VCaP (cell line): ENCODE measurements around the gene PARD3B.

Experiments used
- H3K27ac ChIP-seq: fragments of 450-650 bp; 2 replicates; pipeline ENCODE4 v1.5.1; 2017
- TF ChIP-seq, protein P1 (sequence below): fragments of 450-650 bp; conservative IDR thresholded peaks from 2 replicates; pipeline ENCODE4 v1.5.1; 2017; ENCODE audit warnings: mild to moderate bottlenecking, moderate library complexity

Gene PARD3B

DNA sequence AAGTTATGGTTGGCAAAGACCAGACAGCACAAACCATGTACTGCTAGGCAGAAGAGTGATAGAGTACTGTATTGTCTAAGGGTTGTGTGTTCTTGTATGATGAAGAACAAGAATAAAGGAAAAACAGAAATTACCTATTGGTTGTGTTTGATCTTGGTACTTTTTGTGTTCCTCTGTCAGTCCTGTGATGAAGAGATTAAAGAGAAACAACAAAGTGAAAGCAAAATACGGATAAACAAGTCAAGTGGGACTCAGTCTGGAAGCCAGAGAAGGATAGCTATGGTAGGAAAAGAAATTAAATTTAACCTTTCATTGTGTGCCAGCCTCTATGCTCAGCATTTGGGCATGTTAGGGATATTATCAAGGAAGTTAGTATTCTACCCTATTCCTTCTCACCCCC lies 413.1 kb downstream of the PARD3B start:
- H3K27ac ChIP-seq, result no peak overlapping the region
- TF ChIP-seq, protein P1, sequence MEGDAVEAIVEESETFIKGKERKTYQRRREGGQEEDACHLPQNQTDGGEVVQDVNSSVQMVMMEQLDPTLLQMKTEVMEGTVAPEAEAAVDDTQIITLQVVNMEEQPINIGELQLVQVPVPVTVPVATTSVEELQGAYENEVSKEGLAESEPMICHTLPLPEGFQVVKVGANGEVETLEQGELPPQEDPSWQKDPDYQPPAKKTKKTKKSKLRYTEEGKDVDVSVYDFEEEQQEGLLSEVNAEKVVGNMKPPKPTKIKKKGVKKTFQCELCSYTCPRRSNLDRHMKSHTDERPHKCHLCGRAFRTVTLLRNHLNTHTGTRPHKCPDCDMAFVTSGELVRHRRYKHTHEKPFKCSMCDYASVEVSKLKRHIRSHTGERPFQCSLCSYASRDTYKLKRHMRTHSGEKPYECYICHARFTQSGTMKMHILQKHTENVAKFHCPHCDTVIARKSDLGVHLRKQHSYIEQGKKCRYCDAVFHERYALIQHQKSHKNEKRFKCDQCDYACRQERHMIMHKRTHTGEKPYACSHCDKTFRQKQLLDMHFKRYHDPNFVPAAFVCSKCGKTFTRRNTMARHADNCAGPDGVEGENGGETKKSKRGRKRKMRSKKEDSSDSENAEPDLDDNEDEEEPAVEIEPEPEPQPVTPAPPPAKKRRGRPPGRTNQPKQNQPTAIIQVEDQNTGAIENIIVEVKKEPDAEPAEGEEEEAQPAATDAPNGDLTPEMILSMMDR, result no peak

DNA sequence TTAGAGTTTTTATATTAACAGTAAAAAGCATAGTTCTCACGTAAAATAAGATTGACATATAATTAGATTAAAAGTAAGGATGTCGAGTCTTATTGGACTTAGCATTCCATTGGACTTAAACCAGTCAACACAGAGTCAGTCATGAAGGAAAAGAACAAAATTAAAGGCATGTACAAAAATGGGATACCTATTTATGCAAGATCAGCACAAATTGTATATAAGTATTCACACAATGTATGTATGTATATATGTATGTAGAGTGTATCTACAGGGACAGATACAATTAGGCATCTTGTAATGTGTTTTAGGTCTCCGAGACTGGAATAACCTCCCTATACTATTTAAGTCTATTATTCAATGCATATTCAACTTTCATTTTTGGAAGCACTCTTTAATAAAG lies 419.1 kb downstream of the PARD3B start:
- TF ChIP-seq, protein P1, result no peak
- no peak overlapping the region for H3K27ac ChIP-seq

DNA sequence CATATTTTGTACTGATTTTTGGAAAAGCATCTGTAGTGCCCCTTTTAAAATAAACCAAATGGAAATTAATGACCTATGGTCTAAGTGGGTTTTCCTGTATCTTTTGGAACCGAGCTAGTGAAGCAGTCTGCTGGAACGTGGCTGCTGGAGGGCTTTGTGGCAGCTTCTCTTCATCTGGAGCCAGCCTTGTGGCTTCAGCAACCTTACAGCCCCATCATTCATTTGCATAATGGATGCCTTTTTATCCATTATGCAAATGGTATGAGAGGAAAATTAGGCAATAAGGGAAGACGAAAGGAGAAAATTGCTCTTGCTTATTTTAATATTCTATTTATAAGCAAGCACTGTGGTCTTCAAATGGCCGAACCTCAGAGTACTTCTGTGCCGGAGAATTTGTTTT lies 421.0 kb downstream of the PARD3B start:
- TF ChIP-seq, protein P1, result no peak
- no peak overlapping the region for H3K27ac ChIP-seq

DNA sequence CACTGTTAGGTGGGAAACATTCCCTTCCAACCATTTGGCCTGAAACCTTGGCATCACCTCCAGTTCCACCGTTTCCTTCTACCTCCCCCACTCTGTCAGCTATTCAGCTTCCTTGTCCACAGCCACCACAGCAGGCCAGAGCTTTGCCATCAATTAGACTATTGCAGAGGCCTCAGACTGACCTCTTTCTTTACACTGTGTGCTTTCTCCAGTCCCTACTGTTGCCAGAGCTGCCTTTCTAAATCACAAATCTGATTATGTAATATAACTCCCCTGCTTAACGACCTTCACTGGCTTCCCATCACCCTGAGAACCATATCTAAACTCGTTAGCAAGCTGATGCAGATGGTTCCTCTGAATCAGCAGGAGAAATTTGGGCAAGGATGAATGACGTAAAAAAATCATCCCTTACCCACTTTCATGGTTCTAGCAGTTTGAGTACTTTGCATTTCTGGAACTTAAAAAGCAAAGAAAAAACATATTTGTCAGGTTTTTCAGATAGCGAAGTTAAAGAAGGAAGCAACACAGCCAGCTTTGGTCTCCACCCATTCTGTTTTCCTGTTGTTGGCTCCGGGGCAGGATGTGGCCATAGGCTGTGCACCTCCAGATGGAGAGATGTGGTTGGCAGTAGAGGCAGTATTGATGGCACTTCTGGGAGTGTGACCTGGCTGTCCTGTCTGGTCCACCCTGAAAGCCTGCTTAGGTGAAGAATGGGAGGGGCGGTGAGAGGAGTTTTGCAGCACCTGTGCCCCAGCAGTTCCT lies 422.1 kb downstream of the PARD3B start:
- TF ChIP-seq, protein P1, result no peak
- H3K27ac ChIP-seq, result no peak overlapping the region

DNA sequence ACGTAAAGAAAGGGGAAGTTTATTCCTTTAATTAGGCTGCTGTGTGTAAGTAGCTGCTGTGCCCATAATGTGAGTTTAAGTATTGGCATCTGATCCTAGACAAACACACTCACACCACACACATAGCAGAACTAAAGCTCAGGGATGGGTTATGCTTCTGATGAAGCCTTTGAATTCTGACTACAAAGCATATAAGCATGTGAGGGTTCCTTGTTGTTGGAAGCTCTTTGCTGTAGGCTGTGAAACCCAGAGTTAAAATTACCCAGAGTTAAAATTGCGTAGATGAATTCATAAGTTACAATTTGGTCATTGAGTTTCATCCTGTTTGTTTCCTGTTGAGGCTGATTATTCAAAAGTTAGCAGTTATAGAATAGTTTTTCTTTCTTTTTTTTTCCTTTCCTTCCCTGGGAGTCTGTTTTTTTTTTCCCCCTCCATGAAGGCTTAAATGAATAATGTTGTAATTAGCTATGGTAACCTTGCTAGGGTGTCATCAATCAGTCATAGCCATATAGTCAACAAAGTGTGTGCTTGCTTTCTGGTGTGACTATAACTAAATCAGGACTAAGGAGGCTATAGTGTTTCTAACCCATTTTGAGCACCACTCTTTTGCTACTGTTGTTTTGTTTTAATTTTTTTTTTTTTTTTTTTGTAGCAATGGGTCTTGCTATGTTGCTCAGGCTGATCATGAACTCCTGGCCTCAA lies 426.1 kb downstream of the PARD3B start:
- no peak overlapping the region for H3K27ac ChIP-seq
- TF ChIP-seq, protein P1, result no peak

DNA sequence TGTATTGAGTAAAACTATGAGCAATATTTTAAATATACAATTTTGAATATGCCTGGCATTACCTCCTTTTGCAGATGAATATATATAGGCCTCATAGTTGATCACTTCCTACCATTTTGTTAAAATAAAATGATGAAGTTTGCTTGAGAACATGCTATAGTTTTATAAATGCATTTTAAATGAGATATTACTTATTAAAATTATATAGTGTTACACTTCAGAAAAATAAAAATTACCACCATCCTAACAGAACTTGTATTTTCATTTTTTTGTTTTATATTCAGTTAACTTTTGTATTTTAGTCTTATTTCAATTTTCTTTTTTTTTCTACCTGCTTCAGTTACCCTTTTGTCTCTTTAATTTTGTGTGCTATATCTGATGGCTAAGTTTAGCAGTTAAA lies 426.9 kb downstream of the PARD3B start:
- TF ChIP-seq, protein P1, result no peak
- no peak overlapping the region for H3K27ac ChIP-seq

DNA sequence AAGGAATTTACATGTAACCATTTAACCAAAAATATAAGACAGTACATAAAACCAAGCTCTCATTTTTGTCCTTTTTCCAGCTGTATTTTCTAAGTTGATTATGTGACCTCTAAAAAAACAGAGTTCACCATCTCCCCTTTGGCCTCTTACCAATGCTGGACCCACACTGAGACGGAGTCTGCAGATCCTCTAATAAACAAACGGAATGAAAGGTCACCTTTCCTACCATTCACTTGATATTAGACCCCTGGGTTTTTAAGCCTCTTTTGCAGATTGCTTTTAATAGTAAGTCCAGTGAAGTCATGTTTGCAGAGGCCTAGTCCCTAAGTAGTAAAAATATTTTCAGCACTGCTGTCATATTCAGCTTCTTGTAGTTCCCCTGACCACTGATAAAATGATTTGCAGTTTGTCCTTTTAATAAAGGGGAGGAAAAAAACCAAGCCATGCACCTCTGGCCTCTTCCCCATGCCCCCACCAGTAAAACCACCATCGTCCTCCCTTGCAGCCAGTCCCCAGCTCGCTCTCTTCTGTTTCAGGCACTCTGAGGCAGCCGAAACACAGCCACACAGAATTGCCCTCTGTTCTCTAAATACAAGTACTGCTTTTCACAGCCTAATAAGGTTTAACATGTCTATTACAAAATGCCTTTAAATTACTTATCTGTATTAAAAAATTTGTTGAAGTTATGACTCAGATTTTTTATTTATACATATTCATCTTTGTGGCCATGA lies 427.5 kb downstream of the PARD3B start:
- TF ChIP-seq, protein P1, result no peak
- no peak overlapping the region for H3K27ac ChIP-seq
